ENCODE measurements around the gene PTGIS.

Gene PTGIS

GRCh38 chr20:49560186-49560585, 7.8 kb downstream of the PTGIS start:
- DNase-seq = no peak

- no peak for DNase-seq
These were observed 8.4 kb downstream of the PTGIS start for GRCh38 chr20:49559411-49560081.

GRCh38 chr20:49558826-49559225, 9.1 kb downstream of the PTGIS start:
- no peak for DNase-seq

- peak; percentile 49 for DNase-seq
These were observed 10.5 kb downstream of the PTGIS start for GRCh38 chr20:49557449-49557848.

GRCh38 chr20:49556621-49557020, 11.3 kb downstream of the PTGIS start:
- DNase-seq = no peak

GRCh38 chr20:49549801-49550551, 18.0 kb downstream of the PTGIS start:
- DNase-seq = no peak

- no peak for DNase-seq
These were observed 19.5 kb downstream of the PTGIS start for GRCh38 chr20:49548371-49548947.

GRCh38 chr20:49545572-49545971, 22.4 kb downstream of the PTGIS start:
- no peak for DNase-seq

- DNase-seq = no peak
These were observed 23.4 kb downstream of the PTGIS start for GRCh38 chr20:49544535-49544934.

GRCh38 chr20:49543858-49544437, 24.0 kb downstream of the PTGIS start:
- DNase-seq = no peak

- no peak for DNase-seq
These were observed 24.7 kb downstream of the PTGIS start for GRCh38 chr20:49543071-49543857.

GRCh38 chr20:49542514-49542991, 25.4 kb downstream of the PTGIS start:
- DNase-seq = no peak

GRCh38 chr20:49541733-49542513, 26.0 kb downstream of the PTGIS start:
- peak; percentile 71 for DNase-seq

- DNase-seq = no peak
These were observed 27.1 kb downstream of the PTGIS start for GRCh38 chr20:49540687-49541435.

- no peak for DNase-seq
These were observed 27.7 kb downstream of the PTGIS start for GRCh38 chr20:49540232-49540620.

GRCh38 chr20:49539481-49540231, 28.3 kb downstream of the PTGIS start:
- no peak for DNase-seq

- DNase-seq = no peak
These were observed 29.0 kb downstream of the PTGIS start for GRCh38 chr20:49538950-49539349.

GRCh38 chr20:49534255-49534712, 33.7 kb downstream of the PTGIS start:
- peak; percentile 60 for DNase-seq

GRCh38 chr20:49532285-49532946, 35.5 kb downstream of the PTGIS start:
- DNase-seq = no peak
